IPS-NIHi11 (cell line): ENCODE results near the gene NOL6.
"Not testable (repeated sequence)": the region's sequence is repeated elsewhere in the genome, so short reads cannot be mapped to it uniquely, and the experiment has no call there.

Experiments
- DNase-seq: peaks from one replicate; pipeline ENCODE4 v3.0.0; 2012; ENCODE audit warnings: mixed read lengths, low spot score

The NOL6 gene

GRCh38 chr9:33472881-33473615 is 676 bp downstream of the NOL6 start:
- DNase-seq: no peak

- DNase-seq: no peak
Measured at GRCh38 chr9:33472171-33472880, 1.4 kb downstream of the NOL6 start.

GRCh38 chr9:33471361-33471760 is 2.4 kb downstream of the NOL6 start:
- DNase-seq: no peak

GRCh38 chr9:33469891-33470290 is 3.8 kb downstream of the NOL6 start:
- no peak for DNase-seq

GRCh38 chr9:33468797-33469621 is 4.7 kb downstream of the NOL6 start:
- no peak for DNase-seq

- no peak for DNase-seq
Measured at GRCh38 chr9:33468215-33468730, 5.5 kb downstream of the NOL6 start.

- DNase-seq: no peak
Measured at GRCh38 chr9:33467526-33467925, 6.2 kb downstream of the NOL6 start.

GRCh38 chr9:33466565-33467495 is 6.9 kb downstream of the NOL6 start:
- peak; percentile 94 for DNase-seq

- no peak for DNase-seq
Measured at GRCh38 chr9:33465596-33466564, 7.8 kb downstream of the NOL6 start.

GRCh38 chr9:33465096-33465495 is 8.6 kb downstream of the NOL6 start:
- no peak for DNase-seq

- no peak for DNase-seq
Measured at GRCh38 chr9:33464045-33464636, 9.6 kb downstream of the NOL6 start.

- no peak for DNase-seq
Measured at GRCh38 chr9:33463151-33463550, 10.6 kb downstream of the NOL6 start.

- no peak for DNase-seq
Measured at GRCh38 chr9:33461492-33461891, 12.2 kb downstream of the NOL6 start.

- DNase-seq: no peak
Measured at GRCh38 chr9:33460854-33461253, 12.9 kb downstream of the NOL6 start.

GRCh38 chr9:33459115-33459514 is 14.6 kb downstream of the NOL6 start:
- DNase-seq: no peak

GRCh38 chr9:33458444-33458843 is 15.3 kb downstream of the NOL6 start:
- no peak for DNase-seq

GRCh38 chr9:33455945-33456344 is 17.8 kb downstream of the NOL6 start:
- DNase-seq: no peak

GRCh38 chr9:33455456-33455855 is 18.3 kb downstream of the NOL6 start:
- DNase-seq: not testable (repeated sequence)

- DNase-seq: not testable (repeated sequence)
Measured at GRCh38 chr9:33454661-33455026, 19.1 kb downstream of the NOL6 start.
